GM12801 (cell line): ENCODE results near the gene LDB3.

Source experiments
- CTCF ChIP-seq: IDR thresholded peaks from one replicate; pipeline ENCODE4 v1.5.1; 2011; ENCODE audit warnings: control low read depth; ENCODE audit not compliant: insufficient read length; ENCODE audit errors: extremely low read depth

Gene LDB3

GRCh38 chr10:86785037-86785436 is 116.7 kb downstream of the LDB3 start:
- TF ChIP-seq CTCF: no peak
